Measurements from ENCODE around the gene CELF2.

Gene CELF2

DNA sequence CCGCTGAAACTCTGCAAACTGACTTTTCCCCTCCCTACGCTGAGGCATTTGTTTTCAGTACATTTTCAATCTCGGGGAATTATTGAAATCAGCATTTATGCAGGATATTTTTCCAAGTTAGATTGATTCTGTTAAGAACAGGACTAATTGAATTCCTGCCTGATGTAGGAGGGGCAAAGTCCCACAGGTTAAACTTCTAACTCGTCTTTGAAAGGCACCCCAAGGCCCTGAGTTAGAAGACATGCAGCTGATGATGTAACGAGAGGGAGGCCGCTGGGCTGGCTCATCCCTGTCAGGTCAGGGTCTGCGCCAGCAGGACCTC lies 253.1 kb downstream of the CELF2 start:
- intact Hi-C loops (cut with DNase I; ENCODE audit: low total_unique reads): no loop called here
- Histone ChIP-seq H3K36me3 (peaks cover 15 to 33% (median 25%) of the 10 kb centered on the region in 3 donors), H3K9me3 (no peaks in the 10 kb centered on the region), H3K27me3 (no peaks in the 10 kb centered on the region), H3K4me1 (peaks cover 0 to 10% (median 4%) of the 10 kb centered on the region in 4 donors), H3K4me3 (no peak overlapping the region), H3K27ac (peak overlapping the region in 1 of 2 donors; percentile 4)
- TF ChIP-seq, protein P1, sequence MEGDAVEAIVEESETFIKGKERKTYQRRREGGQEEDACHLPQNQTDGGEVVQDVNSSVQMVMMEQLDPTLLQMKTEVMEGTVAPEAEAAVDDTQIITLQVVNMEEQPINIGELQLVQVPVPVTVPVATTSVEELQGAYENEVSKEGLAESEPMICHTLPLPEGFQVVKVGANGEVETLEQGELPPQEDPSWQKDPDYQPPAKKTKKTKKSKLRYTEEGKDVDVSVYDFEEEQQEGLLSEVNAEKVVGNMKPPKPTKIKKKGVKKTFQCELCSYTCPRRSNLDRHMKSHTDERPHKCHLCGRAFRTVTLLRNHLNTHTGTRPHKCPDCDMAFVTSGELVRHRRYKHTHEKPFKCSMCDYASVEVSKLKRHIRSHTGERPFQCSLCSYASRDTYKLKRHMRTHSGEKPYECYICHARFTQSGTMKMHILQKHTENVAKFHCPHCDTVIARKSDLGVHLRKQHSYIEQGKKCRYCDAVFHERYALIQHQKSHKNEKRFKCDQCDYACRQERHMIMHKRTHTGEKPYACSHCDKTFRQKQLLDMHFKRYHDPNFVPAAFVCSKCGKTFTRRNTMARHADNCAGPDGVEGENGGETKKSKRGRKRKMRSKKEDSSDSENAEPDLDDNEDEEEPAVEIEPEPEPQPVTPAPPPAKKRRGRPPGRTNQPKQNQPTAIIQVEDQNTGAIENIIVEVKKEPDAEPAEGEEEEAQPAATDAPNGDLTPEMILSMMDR (IDR thresholded peaks at IDR 0.05): no peak
- no peak for DNase-seq

DNA sequence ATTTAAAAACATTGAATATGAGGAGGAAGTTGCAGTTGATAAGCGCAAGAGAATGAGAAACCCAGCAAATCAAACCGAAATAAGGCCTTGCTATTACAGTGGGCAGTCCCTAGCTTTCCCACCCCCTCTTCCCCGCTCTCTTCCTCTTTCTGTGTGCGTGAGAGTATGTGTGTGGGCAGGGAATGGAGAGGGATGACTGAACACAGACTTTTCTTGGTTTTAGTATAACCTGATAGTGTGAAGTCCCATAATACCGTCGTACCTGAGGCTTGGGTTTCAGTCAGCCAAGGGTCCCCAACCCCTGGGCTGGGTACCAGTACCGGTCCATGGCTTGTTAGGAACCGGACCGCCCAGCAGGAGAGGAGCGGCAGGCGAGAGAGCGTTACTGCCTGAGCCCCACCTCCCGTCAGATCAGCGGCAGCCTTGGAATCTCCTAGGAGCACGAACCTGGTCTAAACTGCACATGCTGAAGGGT lies 255.3 kb downstream of the CELF2 start:
- TF ChIP-seq, protein P1 (IDR thresholded peaks at IDR 0.05): no peak
- Histone ChIP-seq H3K27me3 (no peaks in the 10 kb centered on the region), H3K36me3 (peaks cover 16 to 43% (median 26%) of the 10 kb centered on the region in 3 donors), H3K9me3 (no peaks in the 10 kb centered on the region), H3K27ac (no peak overlapping the region), H3K4me1 (peaks cover 0 to 10% (median 4%) of the 10 kb centered on the region in 4 donors), H3K4me3 (no peak overlapping the region)
- no peak for DNase-seq
- intact Hi-C loops (cut with DNase I; ENCODE audit: low total_unique reads): no loop called here

DNA sequence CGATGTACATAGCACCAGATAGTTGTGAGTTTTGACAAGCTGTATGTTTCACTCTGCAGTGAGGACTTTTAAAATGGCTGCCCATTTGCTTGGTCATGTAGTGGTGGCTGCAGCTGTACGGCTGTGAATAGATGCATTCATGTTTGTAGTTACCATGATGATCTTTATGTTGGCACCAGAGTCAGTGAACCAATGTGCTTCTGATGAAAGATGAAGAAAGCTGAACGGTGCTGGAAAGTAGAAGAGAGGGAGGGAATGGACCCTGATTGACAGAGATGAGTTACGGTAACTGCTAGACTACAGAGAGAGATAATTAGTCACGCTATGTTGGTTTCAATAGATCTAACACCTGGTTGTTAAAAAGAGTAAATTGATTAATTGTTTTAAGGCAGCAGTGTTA lies 256.8 kb downstream of the CELF2 start:
- intact Hi-C loops (cut with DNase I; ENCODE audit: low total_unique reads): no loop called here
- TF ChIP-seq, protein P1 (IDR thresholded peaks at IDR 0.05): no peak
- no peaks in the 10 kb centered on the region for H3K9me3 ChIP-seq
- H3K27me3 ChIP-seq: no peaks in the 10 kb centered on the region
- H3K4me1 ChIP-seq: peaks cover 0 to 10% (median 4%) of the 10 kb centered on the region in 4 donors
- H3K27ac ChIP-seq: no peak overlapping the region
- H3K4me3 ChIP-seq: no peak overlapping the region
- no peak for DNase-seq
- peaks cover 16 to 52% (median 36%) of the 10 kb centered on the region in 3 donors for H3K36me3 ChIP-seq

DNA sequence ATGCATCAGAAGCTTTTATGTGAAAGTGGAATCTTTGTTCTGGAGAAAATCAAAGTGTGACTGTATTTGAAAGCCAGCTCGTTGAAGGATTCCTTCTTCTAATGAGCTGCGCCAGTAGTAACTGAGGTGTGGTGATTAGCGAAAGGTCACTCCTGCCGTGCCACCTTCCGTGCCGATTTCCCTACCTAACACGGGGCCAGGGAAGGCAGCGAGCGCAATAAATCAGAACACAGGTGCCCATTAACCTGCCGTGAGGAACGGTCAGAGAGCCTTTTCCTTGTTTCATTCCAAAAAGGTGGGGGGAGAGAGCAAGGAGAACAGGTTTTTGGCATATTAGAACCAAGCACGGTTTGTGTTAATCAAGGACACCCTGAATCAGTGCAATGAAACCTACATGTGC lies 258.0 kb downstream of the CELF2 start:
- DNase-seq: no peak
- Histone ChIP-seq H3K27me3 (no peaks in the 10 kb centered on the region), H3K36me3 (peaks cover 24 to 63% (median 46%) of the 10 kb centered on the region in 3 donors), H3K9me3 (no peaks in the 10 kb centered on the region), H3K27ac (no peak overlapping the region), H3K4me3 (no peak overlapping the region), H3K4me1 (peaks cover 0 to 3% (median 0%) of the 10 kb centered on the region in 4 donors)
- TF ChIP-seq, protein P1 (IDR thresholded peaks at IDR 0.05): no peak
- intact Hi-C loops (cut with DNase I; ENCODE audit: low total_unique reads): no loop called here

DNA sequence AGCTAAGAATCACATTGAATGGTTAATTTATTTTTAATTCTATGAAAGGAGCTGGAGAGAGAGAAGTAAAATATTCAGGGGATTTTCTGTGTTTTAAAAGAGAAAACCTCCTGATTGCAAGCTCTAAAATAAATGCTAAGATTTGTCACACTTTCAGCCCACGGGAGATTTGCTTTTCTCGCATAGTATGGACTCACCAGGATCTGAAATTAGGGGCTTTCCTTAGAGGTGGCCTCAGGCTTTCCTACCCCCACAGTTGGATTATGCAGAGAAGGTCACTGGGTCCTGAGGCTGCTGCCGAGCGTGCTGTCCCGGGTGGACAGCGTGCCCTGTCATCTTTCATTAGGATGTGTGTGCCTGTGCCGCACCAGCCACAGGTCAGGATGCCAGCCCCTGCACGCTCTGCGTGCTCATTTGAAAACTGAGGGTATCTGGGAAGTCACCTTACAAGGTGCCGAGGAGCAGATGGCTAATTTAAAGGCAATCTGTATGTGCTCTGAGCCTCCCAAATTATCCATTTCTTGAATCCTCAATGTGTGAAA lies 258.8 kb downstream of the CELF2 start:
- Histone ChIP-seq H3K27ac (no peak overlapping the region), H3K4me1 (no peaks in the 10 kb centered on the region), H3K9me3 (no peaks in the 10 kb centered on the region), H3K27me3 (no peaks in the 10 kb centered on the region), H3K36me3 (peaks cover 33 to 67% (median 53%) of the 10 kb centered on the region in 3 donors), H3K4me3 (no peak overlapping the region)
- intact Hi-C loops (cut with DNase I; ENCODE audit: low total_unique reads): no loop called here
- TF ChIP-seq, protein P1 (IDR thresholded peaks at IDR 0.05): no peak
- no peak for DNase-seq

DNA sequence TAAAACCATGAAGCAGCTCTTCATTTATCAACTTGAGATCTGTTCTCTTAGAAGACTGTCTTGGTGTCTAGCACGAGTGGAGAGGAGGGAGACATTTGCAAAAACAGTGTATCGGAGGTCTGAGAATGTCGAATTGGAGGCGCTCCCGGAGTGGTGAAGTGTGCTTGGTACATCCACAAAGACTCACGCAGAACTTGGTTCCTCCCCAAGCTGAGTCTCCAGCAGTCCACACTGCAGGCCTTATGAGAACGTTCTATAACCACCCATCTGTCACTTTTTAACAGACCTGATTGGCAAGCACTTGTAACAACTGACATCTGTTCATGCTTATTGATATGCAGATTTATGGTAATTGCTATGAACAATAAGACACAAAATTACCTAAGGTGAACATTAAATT lies 261.6 kb downstream of the CELF2 start:
- H3K27ac ChIP-seq: no peak overlapping the region
- H3K36me3 ChIP-seq: peaks cover 25 to 55% (median 53%) of the 10 kb centered on the region in 3 donors
- H3K27me3 ChIP-seq: no peaks in the 10 kb centered on the region
- H3K4me3 ChIP-seq: no peak overlapping the region
- no peaks in the 10 kb centered on the region for H3K4me1 ChIP-seq
- H3K9me3 ChIP-seq: no peaks in the 10 kb centered on the region
- intact Hi-C loops (cut with DNase I; ENCODE audit: low total_unique reads): no loop called here
- TF ChIP-seq, protein P1 (IDR thresholded peaks at IDR 0.05): no peak
- DNase-seq: no peak
